HuH-7 (cell line): ENCODE measurements around the gene TXLNG.

Source experiments
- DNase-seq: peaks from one replicate; pipeline ENCODE4 v3.0.0; 2011; ENCODE audit warnings: low spot score

The TXLNG gene

DNA sequence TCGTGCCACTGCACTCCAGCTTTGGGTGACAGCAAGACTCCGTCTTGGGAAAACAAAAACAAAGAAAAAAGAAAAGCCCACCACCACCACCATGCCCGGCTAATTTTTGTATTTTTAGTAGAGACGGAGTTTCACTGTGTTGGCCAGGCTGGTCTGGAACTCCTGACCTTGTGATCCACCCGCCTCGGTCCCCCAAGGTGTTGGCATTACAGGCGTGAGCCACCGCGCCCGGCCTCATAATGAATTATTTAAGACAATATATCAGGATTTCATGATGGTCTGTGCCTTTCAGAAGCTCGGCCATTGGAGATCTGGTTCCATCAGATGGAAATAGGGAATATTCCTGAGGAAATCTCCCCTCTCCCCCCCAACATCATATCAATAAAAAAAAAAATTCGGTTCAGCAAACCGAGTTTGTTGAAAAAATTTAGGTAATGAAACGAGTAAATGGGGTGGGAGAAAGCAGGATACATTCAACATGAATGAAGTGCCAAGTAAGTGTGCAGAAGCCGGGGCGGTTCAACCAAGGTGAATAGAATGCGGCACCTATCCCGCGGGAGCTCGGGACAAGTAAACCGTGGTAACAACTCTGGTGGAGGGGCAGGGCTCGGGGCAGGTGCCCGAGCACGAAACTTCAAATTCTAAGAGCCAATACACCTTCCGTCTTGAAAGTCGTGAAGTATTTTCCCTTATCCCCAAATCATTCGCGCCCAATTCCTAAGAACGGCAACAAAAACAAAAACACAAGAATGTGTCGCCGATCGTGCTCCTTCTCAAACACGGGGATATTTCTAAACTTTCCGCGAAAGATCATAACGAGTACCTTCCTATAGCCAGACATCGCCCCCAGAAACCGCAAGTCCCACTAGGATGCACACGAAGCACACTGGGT is 773 bp upstream of the TXLNG start:
- no peak for DNase-seq

DNA sequence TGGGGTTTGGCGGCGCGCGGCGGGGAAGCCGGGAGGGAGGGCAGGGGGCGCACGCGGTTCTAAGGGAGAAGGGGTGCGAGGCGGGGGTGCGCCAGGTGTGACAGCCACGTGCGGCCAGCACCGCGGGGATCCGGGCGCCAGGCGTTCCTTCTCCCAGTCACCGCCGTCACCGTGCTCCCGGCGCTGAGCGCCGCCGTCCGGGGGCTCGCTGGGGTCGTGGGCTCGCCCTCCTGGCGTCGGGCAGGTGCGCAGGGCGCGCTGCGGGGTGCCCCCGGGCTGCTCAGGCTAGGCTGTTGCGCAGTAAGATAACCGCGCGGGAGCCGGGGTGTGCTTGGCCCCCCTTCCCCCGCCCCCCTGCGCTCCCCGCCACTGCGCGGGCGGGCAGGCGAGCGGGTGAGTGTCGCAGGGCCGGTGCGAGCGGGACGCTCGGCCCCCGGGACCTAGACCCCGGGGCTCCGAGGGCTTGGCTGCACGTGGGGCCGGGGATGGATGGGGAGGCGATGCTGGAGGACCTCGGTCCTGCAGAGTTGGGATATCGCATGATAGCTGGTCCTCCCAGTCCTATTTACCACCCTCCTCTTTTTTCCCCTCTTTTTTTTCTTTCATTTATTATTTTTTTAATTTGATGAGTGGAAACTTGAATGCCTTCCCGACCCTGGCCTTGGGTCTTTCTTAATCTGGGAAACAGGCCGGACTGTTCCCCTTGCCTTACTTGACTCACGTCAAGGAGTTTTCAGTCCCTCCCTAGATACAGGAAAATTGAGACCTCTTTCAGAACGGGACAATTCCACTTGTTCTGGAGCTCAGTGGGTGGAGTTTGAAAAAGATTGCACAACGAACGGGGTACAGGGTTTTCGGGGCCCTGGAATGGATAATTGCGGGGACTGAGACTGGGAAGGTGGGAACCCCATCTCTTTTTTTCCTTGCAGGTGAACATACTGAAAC is 797 bp downstream of the TXLNG start:
- DNase-seq, result no peak

GRCh38 chrX:16788477-16788876 is 2.2 kb downstream of the TXLNG start:
- DNase-seq, result no peak

DNA sequence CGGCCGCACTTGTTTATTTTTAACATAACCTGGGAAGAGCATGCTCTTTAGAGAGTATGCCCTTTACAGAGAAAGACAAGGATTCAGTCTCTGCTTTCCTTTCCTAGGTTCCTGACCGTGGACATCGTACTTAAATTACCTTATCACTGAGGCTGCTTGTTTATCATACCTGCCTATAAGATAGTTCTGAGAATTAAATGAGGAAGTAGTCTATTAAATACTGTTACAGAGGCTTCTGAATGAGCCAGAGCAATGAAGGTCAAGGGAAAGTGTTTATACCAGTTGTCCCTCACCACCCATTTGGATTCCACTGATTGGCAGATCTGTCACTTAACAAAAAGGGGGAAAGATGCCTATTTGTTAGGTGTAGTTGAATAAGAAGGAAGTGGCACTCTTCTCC is 10.0 kb downstream of the TXLNG start:
- DNase-seq, result no peak

- no peak for DNase-seq
Observed at GRCh38 chrX:16797358-16797757, 11.1 kb downstream of the TXLNG start.

DNA sequence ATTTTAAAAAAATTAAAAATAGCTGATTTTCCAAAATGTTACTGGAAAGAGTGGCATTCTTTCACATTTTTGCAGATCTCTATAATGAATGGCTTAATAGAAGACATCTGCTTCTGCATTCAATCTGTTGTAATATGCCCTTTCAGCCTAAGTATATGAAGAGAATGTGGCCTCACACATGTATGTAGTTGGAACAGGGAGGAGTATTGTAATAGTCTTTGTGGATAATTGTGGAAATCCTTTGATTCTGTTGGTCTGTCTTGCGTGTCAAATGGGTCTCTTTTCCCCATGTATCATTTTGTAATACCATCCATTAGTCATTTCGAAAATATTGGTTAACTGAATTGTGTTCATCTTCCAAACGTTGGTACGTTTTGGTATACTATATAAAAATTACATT is 11.6 kb downstream of the TXLNG start:
- no peak for DNase-seq

DNA sequence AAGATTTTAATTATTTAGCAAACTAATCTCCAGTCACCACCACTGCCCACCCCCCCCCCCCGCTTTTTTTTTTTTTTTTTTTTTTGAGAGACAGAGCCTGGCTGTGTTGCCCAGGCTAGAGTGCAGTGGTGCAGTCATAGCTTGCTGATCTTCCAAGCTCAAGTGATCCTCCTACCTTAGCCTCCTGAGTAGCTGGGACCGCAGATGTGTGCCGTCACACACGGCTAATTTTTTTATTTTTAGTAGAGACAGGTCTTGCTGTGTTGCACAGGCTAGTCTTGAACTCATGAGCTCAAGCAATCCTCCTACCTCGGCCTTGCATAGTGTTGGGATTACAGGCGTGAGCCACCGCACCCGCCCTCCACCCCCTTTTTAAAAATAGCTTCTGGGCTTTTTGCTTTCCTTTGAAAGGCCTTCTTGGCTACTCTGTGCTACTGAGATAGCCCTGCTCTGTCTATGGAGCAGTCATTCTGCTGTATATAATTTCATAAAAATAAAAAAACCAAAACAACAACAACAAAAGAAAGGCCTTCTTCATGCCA is 18.7 kb downstream of the TXLNG start:
- no peak for DNase-seq

- no peak for DNase-seq
Observed at GRCh38 chrX:16807548-16807947, 21.3 kb downstream of the TXLNG start.

- peak; percentile 48 for DNase-seq
Observed at GRCh38 chrX:16807976-16808542, 21.8 kb downstream of the TXLNG start.

- DNase-seq, result no peak
Observed at GRCh38 chrX:16814597-16814996, 28.3 kb downstream of the TXLNG start.

DNA sequence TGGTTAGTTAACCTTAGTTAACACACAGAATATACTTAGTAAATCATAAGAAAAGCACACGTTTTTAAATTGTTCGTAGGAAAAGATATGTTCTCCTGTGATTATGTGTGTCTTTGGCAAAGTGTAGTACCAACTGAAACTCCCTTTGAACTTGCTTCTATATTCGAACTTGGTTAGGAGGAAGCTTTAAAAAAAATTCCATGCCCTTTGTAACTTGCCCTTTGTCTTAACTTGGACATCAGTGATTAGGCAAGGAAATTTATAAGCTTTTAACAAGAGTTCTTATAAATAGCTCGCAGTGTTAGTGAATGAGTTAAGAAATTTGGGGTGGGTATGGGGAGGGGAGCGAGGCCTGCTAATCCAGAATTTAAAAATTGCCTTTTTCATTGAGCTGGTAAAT is 33.4 kb downstream of the TXLNG start:
- no peak for DNase-seq

DNA sequence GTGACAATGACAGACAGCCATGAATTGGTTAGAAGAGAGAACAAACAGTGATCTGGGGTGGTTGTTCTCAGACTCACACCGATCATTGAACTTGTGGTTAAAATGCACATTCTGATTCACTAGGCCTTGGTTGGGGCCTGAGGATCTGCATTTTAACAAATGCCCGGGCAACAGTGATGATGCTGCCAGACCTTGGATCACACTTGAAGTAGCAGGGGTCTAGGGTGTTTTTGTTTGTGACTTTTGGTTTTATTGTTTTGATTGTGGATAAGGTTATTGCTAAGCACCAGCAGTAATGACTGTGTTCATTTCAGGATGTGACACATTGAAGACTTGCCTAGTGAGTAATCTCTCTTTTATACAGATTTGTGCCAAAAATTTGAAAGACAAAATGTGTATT is 36.5 kb downstream of the TXLNG start:
- no peak for DNase-seq

GRCh38 chrX:16825264-16826035 is 39.2 kb downstream of the TXLNG start:
- no peak for DNase-seq

DNA sequence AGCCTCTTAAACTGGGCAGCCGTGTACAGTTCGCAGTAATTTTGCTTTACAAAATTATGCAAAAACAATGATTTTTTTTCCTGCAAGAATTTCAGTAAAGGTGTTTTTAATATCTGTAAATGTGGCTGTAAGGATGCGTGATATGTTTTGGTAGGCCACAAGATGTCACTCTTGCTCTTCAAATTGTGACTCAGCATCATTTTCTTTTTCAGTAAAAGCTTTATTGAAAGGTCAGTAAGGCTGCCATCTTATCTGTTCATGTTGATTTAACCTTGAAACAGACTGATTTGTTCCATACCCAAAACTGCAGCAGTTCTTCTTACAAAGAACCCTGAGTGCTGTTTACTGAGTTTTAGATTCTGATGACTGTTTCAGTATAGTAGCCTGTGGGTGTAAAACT is 39.9 kb downstream of the TXLNG start:
- DNase-seq, result peak; percentile 20

DNA sequence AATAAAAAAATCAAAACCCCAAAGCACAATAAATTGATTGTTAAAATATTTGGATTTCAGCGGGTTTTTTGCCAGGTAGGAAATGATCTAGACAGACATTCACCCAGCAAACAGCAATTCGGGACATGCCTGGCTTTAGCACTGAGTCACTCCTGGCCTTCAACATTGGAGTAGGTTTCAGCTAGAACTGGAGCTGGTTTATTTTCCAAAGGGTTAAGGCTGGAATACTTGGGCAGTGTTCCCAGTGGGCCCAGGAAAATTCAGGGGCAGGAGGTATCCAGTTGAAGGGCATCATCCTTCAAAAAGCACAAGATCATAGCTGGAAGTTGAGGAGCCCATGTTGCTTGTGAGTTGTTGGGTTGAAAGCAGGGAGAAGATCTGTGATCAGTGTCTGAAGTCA is 41.0 kb downstream of the TXLNG start:
- DNase-seq, result no peak

- no peak for DNase-seq
Observed at GRCh38 chrX:16828124-16828908, 42.0 kb downstream of the TXLNG start.

DNA sequence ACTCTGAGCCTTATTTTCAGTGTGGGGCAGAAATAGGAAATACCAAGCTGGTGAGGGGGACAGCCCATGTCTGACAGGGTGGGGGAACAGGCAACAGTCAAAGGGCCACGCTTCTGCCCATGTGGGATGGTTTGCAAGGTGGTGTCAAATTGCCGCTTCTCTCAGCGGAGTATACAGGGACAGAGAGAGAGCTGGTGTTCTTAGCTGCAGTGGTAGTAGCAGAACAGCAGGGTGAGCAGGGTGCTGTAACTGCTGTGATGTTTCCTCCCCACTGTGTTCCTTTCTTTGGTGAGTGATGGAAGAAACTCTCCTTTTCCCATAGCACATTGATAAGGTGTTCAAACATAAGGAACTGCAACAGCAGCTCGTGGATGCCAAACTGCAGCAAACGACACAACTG is 46.0 kb downstream of the TXLNG start:
- no peak for DNase-seq

DNA sequence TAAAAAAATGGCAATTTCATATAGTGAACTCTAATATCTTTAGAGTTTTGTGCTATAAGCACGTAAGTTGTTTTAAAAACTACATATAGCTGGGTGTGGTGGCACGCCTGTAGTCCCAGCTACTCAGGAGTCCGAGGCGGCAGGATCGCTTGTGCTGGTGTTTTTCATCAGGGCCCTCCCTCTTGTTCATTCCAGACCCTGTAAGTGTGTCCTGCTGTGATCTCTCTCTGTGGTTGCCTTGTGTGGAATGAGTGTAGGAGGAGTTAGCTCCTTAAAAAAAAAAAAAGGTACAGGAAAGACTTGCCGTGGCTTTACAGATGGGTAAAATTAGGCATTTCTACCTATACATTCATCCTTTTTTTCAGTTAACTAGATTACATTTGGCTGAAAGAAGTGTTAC is 48.5 kb downstream of the TXLNG start:
- no peak for DNase-seq

GRCh38 chrX:16836371-16836770 is 50.1 kb downstream of the TXLNG start:
- DNase-seq, result peak; percentile 19

DNA sequence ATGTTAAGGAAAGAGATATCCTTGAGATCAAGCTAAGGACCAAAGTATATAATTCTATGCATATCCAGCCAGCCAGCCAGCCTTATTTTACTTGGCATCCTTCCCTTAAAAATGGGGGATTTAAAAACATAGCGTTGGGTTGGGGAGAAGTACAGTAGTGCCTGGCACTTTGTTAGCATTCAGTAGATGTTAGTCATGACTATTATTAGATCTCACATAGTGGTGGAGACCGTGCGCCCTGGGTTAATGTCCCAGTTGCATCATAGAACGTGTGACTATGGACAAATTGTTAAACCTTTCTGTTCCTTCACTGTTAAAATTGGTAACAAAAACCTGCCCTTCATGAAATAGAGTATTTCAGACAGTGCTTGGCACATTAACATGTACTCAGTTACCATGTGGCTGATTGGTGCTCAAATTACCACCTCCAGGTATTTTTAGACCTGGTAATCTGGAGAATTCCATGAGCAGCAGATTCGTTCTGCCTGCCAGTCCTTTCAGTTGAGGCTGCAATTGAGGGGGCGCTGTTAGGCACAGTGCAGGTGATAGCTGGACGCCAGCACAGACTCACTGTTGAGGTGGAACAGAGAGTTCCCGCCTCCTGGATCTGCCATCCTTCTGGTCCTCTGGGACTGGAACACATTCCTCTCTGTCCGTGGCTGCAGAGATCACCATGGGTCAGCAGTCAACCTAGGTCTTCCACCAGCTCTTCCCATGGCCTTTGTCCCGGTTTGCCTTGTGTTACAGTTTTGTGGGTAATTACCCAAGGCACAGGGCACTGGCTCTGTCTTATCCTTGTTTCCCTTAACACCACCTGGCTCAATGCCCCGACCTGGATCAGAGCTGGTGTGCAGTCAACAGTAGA is 52.2 kb downstream of the TXLNG start:
- DNase-seq, result no peak
